H1 (cell line): ENCODE results near the gene ZNF496. TPM values are rescaled to one million over a fixed set of nuclear protein-coding genes. Genes with fewer than 3 reads are reported as not detected.

Source experiments
- CTCF ChIA-PET: fragments of 300-600 bp; sonication (Branson Sonifier 250); formaldehyde crosslinking; loops from one replicate; lab custom pipeline; 2021; ENCODE audit not compliant: partially characterized antibody; lab: Charles Lee
- POLR2A ChIA-PET: fragments of 300-600 bp; sonication (Branson Sonifier 250); formaldehyde crosslinking; loops from one replicate; lab custom pipeline; 2021; ENCODE audit warnings: inconsistent platforms; ENCODE audit not compliant: partially characterized antibody; lab: Charles Lee
- DNase-seq, 2 experiments: peaks; one replicate each; pipeline versions ENCODE4 v3.0.0 to v3.0.0-alpha.2; 2010 to 2022; ENCODE audit warnings: low spot score in 2 of 2, low read depth in 1 of 2, mixed read lengths in 1 of 2
- FAIRE-seq: peaks from 2 replicates; lab custom pipeline; 2011; peaks lifted over from hg19 to GRCh38; lab: Jason Lieb, UNC
- H2AFZ ChIP-seq: 2 replicates; pipeline ENCODE4 v1.8.1; 2012; ENCODE audit warnings: low read length, inconsistent platforms
- H2AK5ac ChIP-seq: 2 replicates; pipeline ENCODE4 v1.6.1; 2013; ENCODE audit warnings: low read depth, low read length
- H2BK120ac ChIP-seq: replicated peaks from 2 replicates; pipeline ENCODE3; 2013; ENCODE audit warnings: low read depth, low read length, inconsistent platforms
- H2BK12ac ChIP-seq: 2 replicates; pipeline ENCODE4 v1.6.1; 2013; ENCODE audit warnings: low read depth, low read length
- H2BK15ac ChIP-seq: 2 replicates; pipeline ENCODE4 v1.6.1; 2013; ENCODE audit warnings: low read length
- H2BK20ac ChIP-seq: 2 replicates; pipeline ENCODE4 v1.6.1; 2013; ENCODE audit warnings: low read length
- H2BK5ac ChIP-seq: 2 replicates; pipeline ENCODE4 v1.6.1; 2013; ENCODE audit warnings: low read depth, low read length
- H3K14ac ChIP-seq: 2 replicates; pipeline ENCODE4 v1.6.1; 2013; ENCODE audit warnings: inconsistent platforms; ENCODE audit not compliant: insufficient read length
- H3K18ac ChIP-seq: 2 replicates; pipeline ENCODE4 v1.6.1; 2013; ENCODE audit warnings: low read length; ENCODE audit errors: extremely low read depth
- H3K23ac ChIP-seq: 2 replicates; pipeline ENCODE4 v1.6.1; 2013; ENCODE audit warnings: inconsistent platforms; ENCODE audit not compliant: insufficient read length
- H3K23me2 ChIP-seq: 2 replicates; pipeline ENCODE4 v1.6.1; 2013; ENCODE audit warnings: low read depth, low read length
- H3K27ac ChIP-seq: 2 replicates; pipeline ENCODE4 v1.6.1; 2011; ENCODE audit warnings: low read depth, low read length, inconsistent platforms
- H3K27me3 ChIP-seq, 4 experiments: replicated peaks in 1 of 4; 1 replicate in 1 of 4; 2 replicates in 3 of 4; pipeline versions ENCODE4 v1.6.1 to v1.8.1; 2011 to 2013; ENCODE audit warnings: low read length in 3 of 4, mild to moderate bottlenecking in 3 of 4, inconsistent platforms in 2 of 4, mixed read lengths in 2 of 4, moderate library complexity in 1 of 4; ENCODE audit not compliant: control insufficient read depth in 3 of 4, insufficient read depth in 3 of 4; ENCODE audit errors: extremely low read depth in 1 of 4
- H3K36me3 ChIP-seq, 4 experiments: 2 replicates each; pipeline versions ENCODE4 v1.6.1 to v1.8.1; 2011 to 2013; ENCODE audit warnings: mild to moderate bottlenecking in 4 of 4, low read length in 3 of 4, moderate library complexity in 2 of 4, control low read depth in 1 of 4, inconsistent platforms in 1 of 4; ENCODE audit not compliant: insufficient read depth in 4 of 4, control insufficient read depth in 2 of 4
- H3K4ac ChIP-seq: replicated peaks from 2 replicates; pipeline ENCODE3; 2013; ENCODE audit warnings: low read length, low read depth, mixed read lengths, inconsistent platforms; ENCODE audit not compliant: insufficient read length
- H3K4me1 ChIP-seq, 4 experiments: replicated peaks in 1 of 4; 1 replicate in 1 of 4; 2 replicates in 3 of 4; pipeline versions ENCODE4 v1.6.1 to v1.8.1; 2011 to 2013; ENCODE audit warnings: low read length in 3 of 4, inconsistent platforms in 2 of 4, mixed read lengths in 1 of 4; ENCODE audit not compliant: insufficient read depth in 4 of 4, control insufficient read depth in 3 of 4
- H3K4me2 ChIP-seq, 2 experiments: 2 replicates each; pipeline versions ENCODE4 v1.6.1 to v1.8.1; 2011 to 2013; ENCODE audit warnings: low read depth in 2 of 2, low read length in 2 of 2, control low read depth in 1 of 2, inconsistent platforms in 1 of 2, mild to moderate bottlenecking in 1 of 2; ENCODE audit not compliant: insufficient read depth in 1 of 2
- H3K4me3 ChIP-seq, 4 experiments: fragments of 200-600, 300-600 bp in 1 of 4; sonication (generic), shearing (Covaris generic), sonication (Bioruptor Twin) in 1 of 4; 2 replicates each; pipeline versions ENCODE4 v1.5.1 to v1.8.1; 2011 to 2016; ENCODE audit warnings: low read length in 4 of 4, low read depth in 3 of 4, control low read depth in 2 of 4, inconsistent platforms in 2 of 4, mild to moderate bottlenecking in 2 of 4, mixed read lengths in 1 of 4, moderate library complexity in 1 of 4; ENCODE audit not compliant: insufficient read depth in 2 of 4; ENCODE audit errors: extremely low read depth in 1 of 4
- H3K56ac ChIP-seq: replicated peaks from 2 replicates; pipeline ENCODE3; 2013; ENCODE audit warnings: low read depth, mild to moderate bottlenecking, mixed read lengths, low read length, inconsistent platforms; ENCODE audit not compliant: insufficient read length
- H3K79me1 ChIP-seq: 2 replicates; pipeline ENCODE4 v1.6.1; 2013; ENCODE audit warnings: low read depth, low read length, control low read depth
- H3K79me2 ChIP-seq, 2 experiments: 2 replicates each; pipeline versions ENCODE4 v1.6.1 to v1.8.1; 2012 to 2013; ENCODE audit warnings: low read length in 2 of 2, mild to moderate bottlenecking in 2 of 2, inconsistent platforms in 1 of 2; ENCODE audit not compliant: insufficient read depth in 2 of 2, control insufficient read depth in 1 of 2
- H3K9ac ChIP-seq, 4 experiments: replicated peaks in 1 of 4; 1 replicate in 1 of 4; 2 replicates in 3 of 4; pipeline versions ENCODE4 v1.6.1 to v1.8.1; 2011 to 2013; ENCODE audit warnings: low read depth in 3 of 4, low read length in 3 of 4, control low read depth in 2 of 4, mild to moderate bottlenecking in 2 of 4, moderate library complexity in 2 of 4, inconsistent platforms in 1 of 4; ENCODE audit errors: extremely low read depth in 1 of 4
- H3K9me3 ChIP-seq, 2 experiments: 2 replicates each; pipeline versions ENCODE4 v1.6.1 to v1.8.1; 2012 to 2013; ENCODE audit warnings: mild to moderate bottlenecking in 2 of 2, moderate library complexity in 2 of 2, control low read depth in 1 of 2, inconsistent platforms in 1 of 2, low read depth in 1 of 2, low read length in 1 of 2, mixed read lengths in 1 of 2; ENCODE audit not compliant: insufficient read depth in 2 of 2
- H4K20me1 ChIP-seq, 2 experiments: replicated peaks in 1 of 2; 2 replicates each; pipeline versions ENCODE3 to v1.8.1; 2011 to 2013; ENCODE audit warnings: inconsistent platforms in 2 of 2, low read length in 2 of 2, mild to moderate bottlenecking in 1 of 2; ENCODE audit not compliant: insufficient read depth in 2 of 2, control insufficient read depth in 1 of 2
- H4K5ac ChIP-seq: 2 replicates; pipeline ENCODE4 v1.6.1; 2013; ENCODE audit warnings: low read length, low read depth, mixed read lengths, inconsistent platforms; ENCODE audit not compliant: insufficient read length
- H4K8ac ChIP-seq: 2 replicates; pipeline ENCODE4 v1.8.0; 2013; ENCODE audit warnings: mild to moderate bottlenecking, moderate library complexity, low read length, inconsistent platforms; ENCODE audit not compliant: insufficient read depth; ENCODE audit errors: extremely low read depth
- H4K91ac ChIP-seq: replicated peaks from 2 replicates; pipeline ENCODE3; 2013; ENCODE audit warnings: low read length, mixed read lengths, inconsistent platforms; ENCODE audit not compliant: insufficient read length
- JUND ChIP-seq: IDR thresholded peaks from 2 replicates; pipeline ENCODE4 v1.6.1; 2011; ENCODE audit warnings: mild to moderate bottlenecking, improper control_type of control experiment, low read length
- YY1 ChIP-seq: IDR thresholded peaks from 2 replicates; pipeline ENCODE4 v1.6.1; 2011; ENCODE audit warnings: low read depth, mild to moderate bottlenecking, low read length
- WGBS, 2 experiments: shearing (Covaris generic) in 1 of 2; methylation state at CpG; one replicate each; pipeline versions ENCODE4 v1.1.6 to v1.1.7; 2013 to 2015; ENCODE audit warnings: low lambda C conversion rate in 2 of 2, mixed read lengths in 2 of 2, inconsistent platforms in 1 of 2, low coverage in 1 of 2, missing lambda C conversion rate in 1 of 2; ENCODE audit not compliant: insufficient replicate concordance in 2 of 2, insufficient coverage in 1 of 2, insufficient read length in 1 of 2; ENCODE audit errors: extremely low coverage in 1 of 2, missing lambda C conversion rate in 1 of 2; 5-methylcytosine and 5-hydroxymethylcytosine counted together
- polyA plus RNA-seq, 7 experiments: library from polyadenylated mRNA; depleted of rRNA in 3 of 7; stranded (reverse) in 5 of 7; unstranded in 2 of 7; fragments of >200 nt in 5 of 7; fragments of 200-250 nt in 2 of 7; gene quantifications; 1 replicate in 5 of 7; 2 replicates in 1 of 7; 4 replicates in 1 of 7; pipeline versions ENCODE4 v1.2.1 to v1.2.3, GENCODE V29; 2011 to 2013; ENCODE audit warnings: missing spikeins in 2 of 7, mixed read lengths in 2 of 7
- total RNA-seq: library from RNA; stranded (reverse); fragmentation: NEBNext Ultra II Directional; extraction: Animal tissue kit (Norgen Biotek cat#: 25700); gene quantifications from 2 replicates; pipeline ENCODE4 v1.2.1, GENCODE V29; 2021

The ZNF496 gene
- total and polyA plus RNA-seq, 2 of the 8 experiments (the other 6 are each of a cell fraction or from before 2014, with no cell fraction given): 27.9 to 71.4 TPM

- 97% methylated on average over 7 of the region's 7 CpGs; no CpG with 5 or more reads in 1 of the 2 experiments for WGBS, 2 experiments
- H3K4me2 ChIP-seq: no peak overlapping the region
- no peak overlapping the region for H2AK5ac ChIP-seq
- POLR2A ChIA-PET: no interaction called here
- H4K91ac ChIP-seq: no peak overlapping the region
- H3K36me3 ChIP-seq: no peaks in the 10 kb centered on the region
- H2BK20ac ChIP-seq: no peak overlapping the region
- H3K27me3 ChIP-seq: no peaks in the 10 kb centered on the region; a peak in 1 of 7 replicates
- TF ChIP-seq JUND: no peak
- 0 out of 2 replicates have a peak, but pooled peaks have one; percentile 30 for TF ChIP-seq YY1
- TF ChIP-seq, all 59 proteins: peak for 1
- Histone ChIP-seq H2BK5ac (no peak overlapping the region), H3K79me2 (no peaks in the 10 kb centered on the region), H2BK120ac (no peak overlapping the region), H3K79me1 (no peaks in the 10 kb centered on the region), H3K56ac (no peak overlapping the region), H3K4me1 (peaks cover 0 to 5% (median 2%) of the 10 kb centered on the region in 4 experiments; a peak in 4 of 7 replicates), H3K9ac (no peak overlapping the region), H4K5ac (no peak overlapping the region), H3K4me3 (no peak overlapping the region), H3K23me2 (no peaks in the 10 kb centered on the region), H3K9me3 (peaks cover 13 to 18% of the 10 kb centered on the region in 2 experiments; a peak in 3 of 4 replicates), H2BK12ac (no peak overlapping the region), H3K14ac (no peak overlapping the region), H3K23ac (no peak overlapping the region), H3K18ac (no peak overlapping the region), H4K20me1 (no peaks in the 10 kb centered on the region), H4K8ac (no peak overlapping the region), H2AFZ (no peak overlapping the region), H3K27ac (no peak overlapping the region), H3K4ac (no peak overlapping the region), H2BK15ac (no peak overlapping the region)
- CTCF ChIA-PET: no interaction called here
- FAIRE-seq (no peak), DNase-seq (no peak)
Observed at GRCh38 chr1:247365023-247365422, 33.4 kb upstream of the ZNF496 start.
